Heart left ventricle (tissue), 13 donors: ENCODE results near the gene ARF1.

Source experiments
- POLR2A ChIP-seq, 2 donors: fragments of 450-650 bp; IDR thresholded peaks; one replicate each; pipeline ENCODE4 v1.6.1; 2017; ENCODE audit warnings: antibody characterized with exemption in 2 of 2, mild to moderate bottlenecking in 2 of 2, moderate library complexity in 2 of 2
- TF ChIP-seq, protein P1 (sequence below), 12 donors: fragments of 200-600 bp; sonication (generic) in 4 of 12; IDR thresholded peaks; one replicate each; pipeline versions ENCODE4 v1.5.0 to v1.8.0; 2018 to 2022; ENCODE audit warnings: antibody characterized with exemption in 12 of 12, mild to moderate bottlenecking in 5 of 12
- donor health status: ischemic (EF 13 %, LVEDD 7.1; RV severe dilation, severe dysfunction).
- donor health status: DM: no; HTN: yes; CAD: no.
- donor health status: DM: no; HTN: no; CAD: no.
- donor health status: ischemic (EF 25% LVEDD 6.9; RV normal size, moderate dysfunction).
- donor health status: ischemic (EF 25% LVEDD 5.7; RV mildly dilated, moderate dysfunction).
- donor health status: ischemic (EF 35%, LVEDD 5.7; RV mildly dilated, moderate dysfunction).
- donor health status: nonischemic (EF 11% LVEDD 7.7; RV severe dilation, severe dysfunction).
- donor health status: DM: yes; HTN: yes; CAD: no.
- donor health status: PGD.
- donor health status: ischemic (EF 29% LVEDD 5.4; RV normal size, mild dysfunction).
- donor health status: nonischemic (EF 23%, LVEDD 6.1; RV moderate dilation, normal function).

DNA sequence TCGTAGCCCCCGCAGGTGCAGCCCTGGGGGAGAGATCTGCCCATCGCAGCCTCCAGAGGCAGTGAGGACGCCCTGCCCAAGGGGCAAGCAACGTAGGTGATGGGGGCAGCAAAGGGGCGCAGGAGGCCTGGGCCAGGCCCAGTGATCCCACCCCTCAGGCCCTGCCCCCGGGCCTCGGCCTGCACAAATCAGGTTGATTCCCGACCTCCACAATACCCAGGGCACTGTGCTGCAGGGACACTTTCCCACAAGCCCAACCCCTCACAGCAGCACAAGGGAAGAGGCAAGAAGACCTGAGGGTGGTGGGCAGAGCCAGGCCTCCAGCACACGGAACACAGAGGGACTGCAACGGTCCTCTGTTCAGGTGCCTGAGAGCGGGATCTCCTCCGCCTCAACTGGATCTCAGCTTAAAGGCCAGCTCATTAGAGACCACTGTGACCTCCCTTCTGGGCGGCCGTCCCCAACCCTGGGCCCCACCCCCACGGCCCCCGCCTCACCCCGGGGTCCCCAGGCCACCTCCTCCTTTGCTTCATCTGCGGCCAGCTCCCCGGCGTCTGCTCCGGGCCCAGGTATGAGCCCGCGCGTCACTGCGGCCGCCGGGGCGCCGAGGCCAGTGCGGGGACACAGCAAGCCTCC is 812 bp upstream of the ARF1 start:
- TF ChIP-seq, protein P1, sequence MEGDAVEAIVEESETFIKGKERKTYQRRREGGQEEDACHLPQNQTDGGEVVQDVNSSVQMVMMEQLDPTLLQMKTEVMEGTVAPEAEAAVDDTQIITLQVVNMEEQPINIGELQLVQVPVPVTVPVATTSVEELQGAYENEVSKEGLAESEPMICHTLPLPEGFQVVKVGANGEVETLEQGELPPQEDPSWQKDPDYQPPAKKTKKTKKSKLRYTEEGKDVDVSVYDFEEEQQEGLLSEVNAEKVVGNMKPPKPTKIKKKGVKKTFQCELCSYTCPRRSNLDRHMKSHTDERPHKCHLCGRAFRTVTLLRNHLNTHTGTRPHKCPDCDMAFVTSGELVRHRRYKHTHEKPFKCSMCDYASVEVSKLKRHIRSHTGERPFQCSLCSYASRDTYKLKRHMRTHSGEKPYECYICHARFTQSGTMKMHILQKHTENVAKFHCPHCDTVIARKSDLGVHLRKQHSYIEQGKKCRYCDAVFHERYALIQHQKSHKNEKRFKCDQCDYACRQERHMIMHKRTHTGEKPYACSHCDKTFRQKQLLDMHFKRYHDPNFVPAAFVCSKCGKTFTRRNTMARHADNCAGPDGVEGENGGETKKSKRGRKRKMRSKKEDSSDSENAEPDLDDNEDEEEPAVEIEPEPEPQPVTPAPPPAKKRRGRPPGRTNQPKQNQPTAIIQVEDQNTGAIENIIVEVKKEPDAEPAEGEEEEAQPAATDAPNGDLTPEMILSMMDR (IDR thresholded peaks at IDR 0.05), result no peak
- TF ChIP-seq POLR2A (IDR thresholded peaks at IDR 0.05), result no peak
